Stimulated activated CD4-positive, alpha-beta T cell treated with anti-CD3 and anti-CD28 coated beads, Interleukin-1b, Interleukin-23, amount 100 ng/mL, for 4 hours (primary cell): Measurements from ENCODE around the gene TIGD1.

Experiments
- DNase-seq, 2 donors: peaks; one replicate each; pipeline ENCODE4 v3.0.0-alpha.2; 2020; ENCODE audit warnings: low read depth in 2 of 2

TIGD1 gene

GRCh38 chr2:232550354-232551249 is at the start of gene TIGD1, which contains the start of gene EIF4E2:
Gene TIGD1 (minus strand): TSS chr2:232550557. CDS start chr2:232549882, 675 bp downstream.
Gene EIF4E2 (plus strand): TSS chr2:232550689. CDS start chr2:232550725, 36 bp downstream.
- peak; percentile 88 for DNase-seq

- no peak for DNase-seq
Measured at GRCh38 chr2:232598293-232598692, 47.9 kb upstream of the TIGD1 start.

GRCh38 chr2:232597362-232598079 is 47.2 kb upstream of the TIGD1 start:
- DNase-seq = no peak

- DNase-seq = no peak
Measured at GRCh38 chr2:232593982-232594381, 43.6 kb upstream of the TIGD1 start.

GRCh38 chr2:232592772-232593395 is 42.5 kb upstream of the TIGD1 start:
- DNase-seq = no peak

- DNase-seq = no peak
Measured at GRCh38 chr2:232588680-232589585, 38.6 kb upstream of the TIGD1 start.

GRCh38 chr2:232588031-232588430 is 37.7 kb upstream of the TIGD1 start:
- no peak for DNase-seq

- DNase-seq = no peak
Measured at GRCh38 chr2:232587512-232587911, 37.2 kb upstream of the TIGD1 start.

GRCh38 chr2:232586943-232587505 is 36.7 kb upstream of the TIGD1 start:
- DNase-seq = no peak

GRCh38 chr2:232584238-232584637 is 33.9 kb upstream of the TIGD1 start:
- no peak for DNase-seq

- DNase-seq = no peak
Measured at GRCh38 chr2:232581725-232582124, 31.4 kb upstream of the TIGD1 start.

- DNase-seq = no peak
Measured at GRCh38 chr2:232580648-232580981, 30.3 kb upstream of the TIGD1 start.

GRCh38 chr2:232578626-232579025 is 28.3 kb upstream of the TIGD1 start:
- DNase-seq = no peak

GRCh38 chr2:232577841-232578240 is 27.5 kb upstream of the TIGD1 start:
- DNase-seq = no peak

- no peak for DNase-seq
Measured at GRCh38 chr2:232576995-232577394, 26.6 kb upstream of the TIGD1 start.

- DNase-seq = no peak
Measured at GRCh38 chr2:232575404-232575746, 25.0 kb upstream of the TIGD1 start.

GRCh38 chr2:232574674-232575403 is 24.5 kb upstream of the TIGD1 start:
- no peak for DNase-seq

GRCh38 chr2:232573771-232574435 is 23.5 kb upstream of the TIGD1 start:
- DNase-seq = no peak

GRCh38 chr2:232573042-232573441 is 22.7 kb upstream of the TIGD1 start:
- DNase-seq = no peak

- no peak for DNase-seq
Measured at GRCh38 chr2:232571026-232571474, 20.7 kb upstream of the TIGD1 start.
